Anterior cingulate cortex (tissue), 58 donors: ENCODE results near the gene PTPRK.
A peak's percentile ranks its signal among the peaks of the same experiment; 100 is the strongest.

Experiments used
- DNase-seq, 58 donors: peaks; one replicate each; lab custom pipeline; 2025; lab: John Stamatoyannopoulos, UW

Gene PTPRK

DNA sequence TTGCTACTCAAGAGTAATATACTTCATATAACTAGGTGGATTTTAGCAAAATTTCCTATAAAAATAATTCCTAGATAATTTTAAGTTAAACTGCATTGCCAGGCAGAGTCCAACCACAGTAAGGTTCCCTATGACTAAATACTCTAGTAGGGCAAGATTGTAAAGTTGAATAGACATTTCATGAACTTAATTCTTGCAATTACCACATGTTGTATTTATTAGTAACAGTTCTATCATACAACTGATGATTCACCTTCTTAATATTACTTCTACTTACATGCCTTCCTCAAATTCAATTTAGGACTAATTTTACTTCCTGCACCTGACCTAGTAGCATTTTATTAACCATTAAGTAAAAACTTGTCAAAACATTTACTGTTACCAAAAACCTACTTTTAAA lies 352.8 kb downstream of the PTPRK start:
- no peak for DNase-seq

GRCh38 chr6:128164254-128164653 lies 356.1 kb downstream of the PTPRK start:
- no peak for DNase-seq

DNA sequence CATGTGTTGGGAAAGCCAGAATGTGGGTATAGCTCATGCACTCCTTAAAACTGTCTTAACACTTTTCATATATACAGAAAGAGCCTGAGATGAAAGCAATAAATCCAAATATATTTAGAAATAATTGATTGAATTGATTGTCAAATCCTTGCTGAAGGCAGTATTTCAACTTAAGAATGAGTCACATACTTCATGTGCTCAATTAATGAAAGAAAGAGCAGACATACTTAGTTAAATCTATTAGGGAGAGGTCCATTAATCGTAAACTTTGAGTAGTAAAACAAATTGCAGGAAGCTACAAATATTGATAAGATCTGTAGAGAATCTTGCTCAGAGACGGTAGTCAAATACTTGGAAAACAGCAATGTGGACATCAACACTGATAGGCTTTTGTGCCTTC lies 358.0 kb downstream of the PTPRK start:
- no peak for DNase-seq

DNA sequence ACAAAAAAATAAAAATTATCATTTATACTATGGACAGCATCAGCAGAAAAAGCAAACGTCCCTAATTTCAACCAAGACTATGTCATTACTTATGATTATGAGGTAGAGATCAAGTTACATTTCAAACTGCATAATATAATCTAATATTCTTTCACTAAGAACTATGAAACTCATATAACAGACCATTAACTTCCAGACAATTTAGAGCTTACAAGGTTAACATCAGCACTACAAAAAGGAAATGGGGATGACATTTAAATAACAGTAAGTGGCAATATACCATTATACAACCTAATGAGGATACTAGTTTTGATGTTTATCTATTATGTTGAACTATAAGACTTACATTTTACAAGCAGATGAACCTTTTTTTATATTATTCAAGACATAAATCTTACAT lies 358.6 kb downstream of the PTPRK start:
- no peak for DNase-seq

GRCh38 chr6:128161263-128161662 lies 359.1 kb downstream of the PTPRK start:
- DNase-seq = no peak

- no peak for DNase-seq
Measured at GRCh38 chr6:128158496-128158895, 361.9 kb downstream of the PTPRK start.

DNA sequence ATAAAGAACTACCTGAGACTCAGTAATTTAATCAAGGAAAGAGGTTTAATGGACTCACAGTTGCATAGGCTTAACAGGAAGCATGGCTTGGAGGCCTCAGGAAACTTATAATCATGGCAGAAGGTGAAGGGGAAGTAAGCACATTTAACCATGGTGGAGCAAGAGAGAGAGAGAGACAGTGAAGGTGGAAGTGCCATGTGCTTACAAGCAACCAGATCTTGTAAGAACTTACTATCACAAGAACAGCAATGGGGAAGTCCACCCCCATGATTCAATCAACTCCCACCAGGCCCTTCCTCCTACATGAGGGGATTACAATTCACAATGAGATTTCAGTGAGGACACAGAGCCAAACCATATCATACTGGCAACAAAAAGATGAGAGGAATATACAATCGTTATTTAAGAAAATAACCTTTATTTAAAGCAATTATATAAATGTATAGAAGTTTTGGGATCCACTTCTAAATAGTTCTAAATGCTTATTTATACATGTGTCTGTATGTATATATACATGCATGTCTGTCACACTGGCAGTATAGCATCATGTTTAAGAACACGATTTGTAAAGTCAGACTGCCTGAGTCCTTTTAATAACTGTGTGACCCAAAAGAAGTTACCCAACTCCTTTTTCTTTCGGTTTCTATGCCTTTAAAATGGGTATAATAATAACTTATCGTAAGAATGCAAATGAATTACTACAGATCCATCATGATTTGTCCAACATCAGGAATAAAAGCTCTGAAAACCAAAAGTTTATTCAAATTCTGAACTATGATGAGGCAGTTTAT lies 363.9 kb downstream of the PTPRK start:
- DNase-seq = no peak

- no peak for DNase-seq
Measured at GRCh38 chr6:128155826-128156225, 364.6 kb downstream of the PTPRK start.

GRCh38 chr6:128152551-128152950 lies 367.8 kb downstream of the PTPRK start:
- DNase-seq = no peak

DNA sequence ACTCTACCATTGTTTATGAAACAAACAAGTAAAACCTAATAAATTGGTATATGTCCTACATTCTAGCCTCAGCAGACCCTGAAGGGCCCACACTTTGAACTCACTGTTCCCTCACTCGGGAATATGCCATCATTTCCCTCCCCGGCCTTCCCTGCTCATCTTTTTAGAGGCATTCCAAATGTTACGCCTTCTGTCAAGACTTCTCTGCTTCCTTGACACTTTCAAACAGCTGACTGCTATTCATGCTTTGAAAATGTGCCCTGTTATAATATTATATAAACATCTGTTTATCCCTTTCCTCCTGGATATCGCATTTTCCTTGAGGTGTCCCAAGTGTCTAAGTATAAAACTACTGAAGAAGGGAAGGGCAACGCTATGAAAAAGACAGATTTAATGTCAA lies 370.0 kb downstream of the PTPRK start:
- DNase-seq = no peak

DNA sequence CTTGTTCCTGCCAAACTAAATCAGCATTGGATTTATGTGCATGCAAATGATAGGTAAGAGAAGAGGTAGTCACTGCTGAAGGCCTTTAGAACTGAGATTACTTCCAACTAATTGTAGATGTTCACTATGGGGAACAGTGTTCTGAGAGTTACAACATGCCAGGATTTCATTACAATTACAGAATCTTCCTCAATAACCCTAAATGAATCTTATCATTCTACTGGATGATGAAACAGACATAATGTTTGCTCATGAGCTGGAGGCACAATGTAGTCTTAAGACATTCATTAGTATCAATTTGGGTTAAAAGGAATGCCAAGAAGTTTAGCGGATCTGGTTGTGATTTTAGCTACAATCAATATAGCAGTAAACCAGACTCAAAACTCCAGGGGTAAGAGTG lies 370.6 kb downstream of the PTPRK start:
- no peak for DNase-seq

DNA sequence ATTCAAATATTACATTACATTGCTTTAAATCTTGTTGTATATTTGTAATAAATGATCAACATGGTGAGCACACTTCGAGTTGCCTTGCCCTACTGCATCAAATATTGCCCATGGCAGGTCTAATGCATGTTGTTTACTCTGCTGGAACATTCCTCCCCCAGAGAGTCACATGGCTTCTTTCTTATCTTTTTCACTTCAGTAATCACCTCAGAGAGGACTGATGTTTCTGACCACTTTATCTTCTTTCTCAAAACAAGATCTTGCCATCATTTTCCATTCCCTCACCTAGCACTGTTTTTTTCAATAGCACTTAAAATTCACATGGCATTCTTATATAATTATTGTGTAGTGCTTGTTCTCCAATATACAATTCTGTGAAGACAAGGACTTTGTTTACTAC lies 376.1 kb downstream of the PTPRK start:
- no peak for DNase-seq

DNA sequence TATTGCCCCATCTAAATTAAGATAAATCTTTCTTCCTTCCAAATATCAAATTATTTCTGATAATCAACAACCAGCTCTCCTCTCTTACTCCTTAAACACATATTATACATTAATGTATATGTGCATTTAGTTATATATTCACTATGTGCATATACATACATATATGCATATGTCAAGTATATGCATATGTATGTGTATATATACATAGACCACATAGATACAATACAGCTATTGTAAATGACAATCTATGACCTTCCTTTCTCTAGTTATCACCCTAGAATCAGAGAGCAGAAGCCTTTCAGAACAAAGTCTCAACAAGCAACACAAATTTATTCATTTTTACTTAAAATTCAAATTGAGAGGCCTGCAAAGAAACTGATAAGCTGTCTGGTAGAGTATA lies 378.5 kb downstream of the PTPRK start:
- no peak for DNase-seq

DNA sequence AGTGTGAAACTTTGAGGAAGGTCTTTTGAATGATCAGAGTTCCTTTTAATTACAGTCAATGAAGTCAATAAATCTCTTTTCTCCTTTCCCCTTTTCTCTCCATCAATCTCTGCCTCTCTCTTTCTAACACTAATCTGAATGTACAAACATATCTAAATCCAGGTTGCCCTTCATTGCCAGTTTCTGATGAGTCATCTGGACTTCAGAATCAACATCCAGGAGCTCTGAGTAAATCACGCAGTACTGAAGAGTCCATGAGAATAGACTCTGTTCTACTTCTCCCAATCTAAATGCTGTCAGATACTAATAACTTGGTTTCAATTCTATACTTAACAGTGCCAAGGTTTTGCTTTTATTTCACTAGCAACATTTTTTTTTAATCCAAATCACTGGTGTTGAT lies 380.9 kb downstream of the PTPRK start:
- DNase-seq = no peak

- no peak for DNase-seq
Measured at GRCh38 chr6:128138694-128139093, 381.7 kb downstream of the PTPRK start.

- DNase-seq = no peak
Measured at GRCh38 chr6:128135325-128135724, 385.1 kb downstream of the PTPRK start.

DNA sequence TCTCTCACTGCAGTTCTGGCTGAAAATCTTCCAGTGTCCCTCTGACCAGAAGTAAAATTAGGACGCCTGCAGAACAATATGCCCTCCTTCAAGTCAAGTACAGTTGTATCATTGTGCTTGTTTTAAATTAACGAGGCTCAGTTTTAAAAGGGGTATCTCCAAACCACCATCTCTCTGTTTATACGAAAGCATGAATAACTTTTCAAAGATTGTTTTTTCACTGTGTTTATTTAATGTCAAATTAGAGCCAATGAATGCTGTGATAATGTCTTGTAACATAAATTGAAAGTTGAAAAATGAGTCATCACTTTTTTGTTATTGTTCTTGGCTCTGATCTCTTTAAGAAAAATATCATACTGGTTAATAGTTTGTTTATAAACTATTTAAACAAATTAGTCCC lies 388.8 kb downstream of the PTPRK start:
- DNase-seq = no peak

- DNase-seq = peak in 3 of 58 donors; percentile 7 to 68 (median 11)
Measured at GRCh38 chr6:128131036-128131435, 389.4 kb downstream of the PTPRK start.

DNA sequence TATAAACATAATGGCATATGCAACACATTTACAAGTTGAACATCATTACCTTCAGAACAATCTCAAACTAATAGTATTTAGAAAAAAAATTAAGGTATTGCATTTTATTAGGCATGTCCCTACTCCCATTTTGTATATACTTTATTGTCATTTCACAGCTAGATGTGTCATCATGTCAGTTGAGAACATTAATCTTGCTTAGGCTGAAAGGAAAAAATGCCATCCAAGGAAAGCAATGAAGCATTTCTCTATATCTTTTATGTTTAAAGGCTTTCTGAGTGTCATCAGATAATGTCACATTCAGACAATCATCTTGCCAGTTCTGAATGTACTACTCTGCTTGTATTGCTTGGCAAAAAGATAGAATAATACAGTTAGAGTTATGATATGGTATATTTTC lies 390.7 kb downstream of the PTPRK start:
- DNase-seq = no peak

- DNase-seq = no peak
Measured at GRCh38 chr6:128127650-128128049, 392.7 kb downstream of the PTPRK start.

DNA sequence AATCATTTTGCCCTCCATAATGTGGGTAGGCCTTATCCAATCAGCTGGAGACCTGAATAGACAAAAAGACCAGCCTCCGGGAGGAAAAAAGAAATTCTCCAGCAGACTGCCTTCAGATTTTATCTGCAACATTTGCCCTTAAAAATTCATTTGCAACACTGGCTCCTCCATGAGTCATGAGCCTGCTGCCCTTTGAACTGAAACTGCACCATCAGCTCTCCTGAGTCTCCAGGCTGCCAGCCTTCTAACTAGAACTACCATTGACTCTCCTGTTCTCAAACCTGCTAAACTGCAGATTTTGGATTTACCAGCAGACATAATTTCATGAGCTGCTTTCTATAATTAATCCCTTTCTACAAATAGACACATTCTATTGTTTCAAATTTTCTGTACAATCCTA lies 395.7 kb downstream of the PTPRK start:
- DNase-seq = no peak

DNA sequence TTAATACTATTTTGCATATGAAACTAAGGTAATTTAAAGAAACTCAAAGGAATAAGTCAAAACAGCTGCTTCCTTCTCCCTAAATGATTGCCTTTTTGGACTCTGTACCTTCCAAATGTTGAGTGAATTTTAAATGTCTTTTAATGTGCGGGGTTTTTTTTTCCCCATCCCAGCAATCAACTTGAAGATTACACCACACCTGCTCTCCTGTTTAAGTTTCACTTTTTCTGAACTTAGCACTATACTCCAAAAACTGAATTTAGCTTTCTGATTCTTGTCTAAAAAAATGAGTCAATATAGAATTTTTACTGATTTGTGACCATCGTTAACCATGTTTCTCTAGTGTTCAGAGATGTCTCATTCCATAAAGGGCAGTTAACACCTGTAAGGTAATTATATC lies 398.8 kb downstream of the PTPRK start:
- DNase-seq = no peak

GRCh38 chr6:128121190-128121589 lies 399.2 kb downstream of the PTPRK start:
- no peak for DNase-seq
